Putamen (tissue), 1 donor: ENCODE measurements around the gene CASK.
"Not testable (repeated sequence)": the region's sequence is repeated elsewhere in the genome, so short reads cannot be mapped to it uniquely, and the experiment has no call there.

ENCODE experiments used
- DNase-seq: peaks from one replicate; pipeline ENCODE4 v3.0.0-alpha.2; 2016; ENCODE audit warnings: low spot score

Gene CASK

GRCh38 chrX:41693024-41693423 lies 230.3 kb downstream of the CASK start:
- DNase-seq = no peak

GRCh38 chrX:41692162-41692749 lies 231.1 kb downstream of the CASK start:
- no peak for DNase-seq

GRCh38 chrX:41689711-41690110 lies 233.6 kb downstream of the CASK start:
- DNase-seq = no peak

DNA sequence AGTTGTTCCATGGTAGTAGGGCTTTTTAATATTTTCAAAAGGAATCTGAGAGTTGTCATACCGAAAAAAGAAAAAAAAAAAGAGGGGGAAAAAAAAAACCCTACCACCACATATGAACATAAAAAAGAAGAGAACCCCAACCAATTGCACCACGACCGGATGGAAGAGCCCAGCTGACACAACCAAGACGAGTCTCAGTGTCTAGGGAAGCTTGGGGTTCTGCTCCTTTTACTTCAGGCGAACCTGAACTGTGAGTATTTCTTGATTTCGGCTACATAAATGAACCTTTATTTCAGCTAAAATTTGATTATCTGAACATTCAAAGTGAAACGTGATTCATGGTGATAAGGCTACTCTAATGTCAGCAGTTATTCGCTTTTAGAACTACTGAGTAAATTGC lies 234.5 kb downstream of the CASK start, which contains the start of gene GPR34:
Gene GPR34, plus strand, starts transcription at position 139 of the 400 bp plus-strand sequence. CDS start 6,661 bp downstream, outside the sequence.
- no peak for DNase-seq

GRCh38 chrX:41688156-41688555 lies 235.2 kb downstream of the CASK start:
- no peak for DNase-seq

- DNase-seq = no peak
Measured at GRCh38 chrX:41686788-41687187, 236.6 kb downstream of the CASK start.

- no peak for DNase-seq
Measured at GRCh38 chrX:41684940-41685339, 238.4 kb downstream of the CASK start.

DNA sequence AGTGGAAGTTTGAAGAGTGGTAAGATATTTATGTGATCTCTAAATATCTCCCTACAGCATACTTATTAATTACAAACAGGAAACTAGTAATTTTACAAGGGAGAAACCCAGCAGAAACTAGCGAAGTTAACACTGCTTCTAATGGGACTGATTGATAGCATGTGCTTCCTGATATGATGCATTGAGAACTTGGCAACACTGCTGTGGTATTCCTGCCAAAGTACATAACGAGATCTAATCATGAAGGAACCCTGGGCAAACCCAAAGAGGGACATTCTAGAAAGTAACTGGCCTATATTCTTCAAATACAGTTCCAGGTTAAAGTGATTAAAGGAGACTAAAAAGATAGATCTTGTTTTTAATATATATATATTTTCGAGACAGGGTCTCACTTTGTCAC lies 239.2 kb downstream of the CASK start:
- no peak for DNase-seq

GRCh38 chrX:41677183-41678060 lies 245.9 kb downstream of the CASK start:
- no peak for DNase-seq

- DNase-seq = not testable (repeated sequence)
Measured at GRCh38 chrX:41676361-41676760, 247.0 kb downstream of the CASK start.

DNA sequence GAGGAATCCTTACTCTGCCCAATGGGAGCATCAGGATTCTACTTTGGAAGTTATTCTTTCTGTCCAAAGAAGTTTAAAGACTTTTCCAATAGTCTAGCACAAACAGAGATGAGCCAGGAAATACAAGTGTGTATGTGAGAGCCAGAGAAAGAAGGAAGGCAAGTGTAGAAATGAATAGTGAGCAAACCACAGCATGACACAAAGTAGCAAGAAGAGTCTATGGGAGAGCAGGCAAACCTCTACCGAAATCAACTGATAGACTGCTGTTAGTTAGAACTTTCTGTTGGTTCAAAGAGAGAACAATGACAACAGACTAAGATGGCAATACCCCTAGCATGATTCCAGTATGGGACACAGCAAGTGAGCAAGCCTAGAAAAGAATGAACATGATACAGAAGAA lies 250.7 kb downstream of the CASK start:
- no peak for DNase-seq

GRCh38 chrX:41671082-41671481 lies 252.3 kb downstream of the CASK start:
- DNase-seq = no peak

DNA sequence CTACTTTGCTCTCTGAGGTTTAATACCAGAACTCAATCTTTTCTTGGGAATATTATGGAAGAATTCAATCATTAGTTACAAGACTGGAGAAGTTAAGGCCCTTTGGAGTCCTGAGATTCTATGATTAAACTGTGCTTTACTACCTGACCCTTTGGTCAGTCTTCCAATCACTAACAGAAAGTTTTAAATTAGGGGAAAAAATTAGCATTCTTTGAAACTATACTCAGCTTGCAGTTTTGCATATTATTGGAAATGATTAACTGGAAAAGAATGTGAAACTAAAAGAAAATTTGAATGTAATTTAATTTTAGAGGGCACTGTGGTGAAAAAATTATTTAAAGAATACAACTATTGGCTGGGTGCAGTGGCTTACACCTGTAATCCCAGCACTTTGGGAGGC lies 253.2 kb downstream of the CASK start:
- no peak for DNase-seq

GRCh38 chrX:41667631-41668030 lies 255.7 kb downstream of the CASK start:
- no peak for DNase-seq

GRCh38 chrX:41666251-41666650 lies 257.1 kb downstream of the CASK start:
- DNase-seq = no peak

DNA sequence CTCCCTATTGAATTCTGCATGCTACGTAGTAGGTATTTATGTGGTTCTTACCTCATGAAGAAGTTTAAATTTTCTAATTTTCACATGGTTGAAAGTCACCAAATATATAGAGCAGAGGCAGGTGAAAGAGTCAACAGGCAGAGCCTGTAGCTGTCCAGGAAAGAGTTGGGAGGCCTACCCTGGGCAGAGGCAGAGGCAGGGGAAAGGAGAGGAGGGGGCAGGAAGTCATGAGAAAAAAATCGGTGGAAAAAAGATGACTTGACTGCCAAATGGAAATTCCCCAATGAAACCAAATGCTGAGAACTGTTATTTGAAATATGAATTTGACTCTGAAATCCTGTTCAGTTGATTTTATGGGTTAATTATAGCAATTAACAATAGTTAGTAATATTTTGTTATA lies 257.7 kb downstream of the CASK start:
- no peak for DNase-seq

DNA sequence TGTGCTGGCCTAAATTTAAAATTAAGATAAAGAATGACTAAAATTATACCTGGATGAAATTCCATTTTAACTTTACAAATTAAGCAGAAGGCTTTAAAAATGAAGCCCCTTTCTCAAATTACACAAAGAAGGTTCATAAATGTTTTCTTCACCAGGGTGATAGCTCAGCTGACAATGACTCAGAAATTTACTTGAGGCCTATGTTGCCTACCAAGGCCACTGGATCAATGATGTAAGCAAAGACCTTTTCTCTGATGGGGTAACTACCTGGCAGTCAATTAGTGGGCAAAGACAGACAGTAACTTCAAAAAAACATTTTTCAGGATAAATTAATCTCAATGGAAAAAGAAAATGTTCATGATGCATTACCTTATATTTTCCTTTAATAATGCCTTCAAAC lies 258.4 kb downstream of the CASK start:
- no peak for DNase-seq

GRCh38 chrX:41664375-41664901 lies 258.9 kb downstream of the CASK start:
- DNase-seq = no peak

GRCh38 chrX:41661366-41662095 lies 261.8 kb downstream of the CASK start:
- DNase-seq = no peak

- DNase-seq = no peak
Measured at GRCh38 chrX:41655631-41656030, 267.7 kb downstream of the CASK start.

- DNase-seq = no peak
Measured at GRCh38 chrX:41655101-41655500, 268.3 kb downstream of the CASK start.

DNA sequence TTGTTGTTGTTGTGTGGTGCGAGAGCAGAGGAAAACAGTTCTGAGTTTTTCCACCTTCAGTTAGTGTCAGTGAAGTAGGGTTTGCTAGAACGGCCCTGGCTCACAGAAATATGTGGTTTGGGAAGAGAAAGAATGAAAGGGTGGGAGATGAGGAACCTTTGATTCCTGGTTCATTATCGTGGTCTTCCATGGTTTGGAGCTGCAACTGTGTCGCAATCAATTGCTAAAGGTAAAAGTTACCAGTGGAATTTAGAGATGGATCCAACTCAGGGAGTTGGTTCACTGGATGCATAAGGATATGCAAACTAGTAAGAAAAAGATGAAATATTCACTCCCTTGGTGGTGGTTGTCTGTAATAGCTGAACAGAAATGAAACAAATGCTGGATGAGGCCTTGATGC lies 270.2 kb downstream of the CASK start:
- DNase-seq = no peak

DNA sequence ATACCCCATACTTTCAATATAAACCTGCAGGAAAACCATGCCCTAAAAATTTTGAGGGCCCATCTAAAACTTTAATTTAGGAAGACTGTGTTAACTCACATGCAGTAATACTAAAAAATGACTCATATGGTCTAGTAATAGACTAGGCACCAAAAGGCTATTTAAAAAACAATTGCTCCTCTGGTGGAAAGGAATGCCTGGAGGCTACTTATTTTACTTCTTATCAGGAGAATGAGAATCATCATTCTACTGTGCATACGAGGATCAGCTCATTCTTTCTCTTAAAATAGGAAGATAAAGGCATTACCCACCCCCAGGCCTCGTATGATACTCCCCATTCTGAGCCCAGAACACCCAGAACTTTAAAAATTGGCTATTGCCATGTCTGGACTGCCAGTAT lies 277.2 kb downstream of the CASK start:
- DNase-seq = not testable (repeated sequence)
